Vagina (tissue), 2 donors: Measurements from ENCODE around the gene PTPRD. TPM values are rescaled to one million over a fixed set of nuclear protein-coding genes. Genes with fewer than 3 reads are reported as not detected.

ENCODE experiments used
- DNase-seq, 2 donors: peaks; one replicate each; pipeline ENCODE4 v3.0.0-alpha.2; 2017; ENCODE audit errors: extremely low spot score in 2 of 2
- H3K27ac ChIP-seq: fragments of 200-600 bp; sonication (generic); one replicate; pipeline ENCODE4 v1.5.1; 2019
- H3K27me3 ChIP-seq: fragments of 200-600 bp; sonication (generic); one replicate; pipeline ENCODE4 v1.5.1; 2019
- H3K36me3 ChIP-seq, 2 donors: fragments of 200-600 bp; sonication (generic); one replicate each; pipeline ENCODE4 v1.5.1; 2017 to 2019
- H3K4me1 ChIP-seq: fragments of 200-600 bp; sonication (generic); one replicate; pipeline ENCODE4 v1.5.1; 2019
- H3K4me3 ChIP-seq, 2 donors: fragments of 200-600 bp; sonication (generic); 1 replicate in 1 of 2; 2 replicates in 1 of 2; pipeline ENCODE4 v1.5.1; 2016 to 2019
- H3K9me3 ChIP-seq: fragments of 200-600 bp; sonication (generic); one replicate; pipeline ENCODE4 v1.5.1; 2019
- CTCF ChIP-seq, 3 experiments: fragments of 450-650 bp in 2 of 3; fragments of 200-600 bp in 1 of 3; sonication (generic) in 1 of 3; IDR thresholded peaks; one replicate each; pipeline ENCODE4 v1.5.1; 2017 to 2019; ENCODE audit warnings: antibody characterized with exemption in 3 of 3, mild to moderate bottlenecking in 2 of 3, moderate library complexity in 2 of 3
- POLR2A ChIP-seq, 2 donors: fragments of 450-650 bp; IDR thresholded peaks; one replicate each; pipeline ENCODE4 v1.6.1; 2017; ENCODE audit warnings: antibody characterized with exemption in 2 of 2, mild to moderate bottlenecking in 2 of 2, moderate library complexity in 2 of 2
- POLR2AphosphoS5 ChIP-seq, 2 donors: sonication (generic); formaldehyde crosslinking; IDR thresholded peaks; one replicate each; pipeline ENCODE4 v1.9.0; 2017; ENCODE audit warnings: antibody characterized with exemption in 2 of 2, mild to moderate bottlenecking in 2 of 2, low read depth in 1 of 2; ENCODE audit not compliant: insufficient read depth in 1 of 2
- intact Hi-C: fragments of 100-400 bp; cut with DNase I; formaldehyde crosslinking; loops from one replicate; pipeline ENCODE4 v1.15.1; 2023
- total RNA-seq: library from RNA; depleted of rRNA; stranded (reverse); fragments of >200 nt; gene quantifications from one replicate; pipeline ENCODE4 v1.2.3, GENCODE V29; 2016

Gene PTPRD
- total RNA-seq, 1 donor from 2014 or later: 10.3 TPM

- Histone ChIP-seq H3K27me3 (no peaks in the 10 kb centered on the region), H3K4me1 (no peaks in the 10 kb centered on the region), H3K9me3 (no peaks in the 10 kb centered on the region), H3K27ac (no peak overlapping the region), H3K36me3 (no peaks in the 10 kb centered on the region), H3K4me3 (no peak overlapping the region)
- intact Hi-C loops: no loop called here
- TF ChIP-seq CTCF (IDR thresholded peaks at IDR 0.05) (no peak), POLR2AphosphoS5 (IDR thresholded peaks at IDR 0.05; ENCODE audit: insufficient read depth in 1 of 2, low read depth in 1 of 2) (no peak), POLR2A (IDR thresholded peaks at IDR 0.05) (no peak)
- no peak for DNase-seq
Measured at GRCh38 chr9:8570776-8571175, 2042.0 kb downstream of the PTPRD start.

- TF ChIP-seq POLR2AphosphoS5 (IDR thresholded peaks at IDR 0.05; ENCODE audit: insufficient read depth in 1 of 2, low read depth in 1 of 2): no peak
- no peak for TF ChIP-seq POLR2A (IDR thresholded peaks at IDR 0.05)
- no peak for TF ChIP-seq CTCF (IDR thresholded peaks at IDR 0.05)
- Histone ChIP-seq H3K4me3 (no peak overlapping the region), H3K4me1 (no peaks in the 10 kb centered on the region), H3K27ac (no peak overlapping the region), H3K27me3 (no peaks in the 10 kb centered on the region), H3K9me3 (no peaks in the 10 kb centered on the region), H3K36me3 (no peaks in the 10 kb centered on the region)
- DNase-seq: no peak
- intact Hi-C loops: no loop called here
Measured at GRCh38 chr9:8569823-8570222, 2043.0 kb downstream of the PTPRD start.

GRCh38 chr9:8567963-8568579 lies 2044.7 kb downstream of the PTPRD start:
- H3K27me3 ChIP-seq: no peaks in the 10 kb centered on the region
- H3K27ac ChIP-seq: no peak overlapping the region
- H3K4me3 ChIP-seq: no peak overlapping the region
- no peak for DNase-seq
- no peaks in the 10 kb centered on the region for H3K36me3 ChIP-seq
- intact Hi-C loops: no loop called here
- no peaks in the 10 kb centered on the region for H3K9me3 ChIP-seq
- no peaks in the 10 kb centered on the region for H3K4me1 ChIP-seq
- TF ChIP-seq POLR2A (IDR thresholded peaks at IDR 0.05): no peak
- no peak for TF ChIP-seq CTCF (IDR thresholded peaks at IDR 0.05)
- no peak for TF ChIP-seq POLR2AphosphoS5 (IDR thresholded peaks at IDR 0.05; ENCODE audit: insufficient read depth in 1 of 2, low read depth in 1 of 2)

- Histone ChIP-seq H3K4me3 (no peak overlapping the region), H3K9me3 (no peaks in the 10 kb centered on the region), H3K27me3 (no peaks in the 10 kb centered on the region), H3K4me1 (no peaks in the 10 kb centered on the region), H3K36me3 (no peaks in the 10 kb centered on the region), H3K27ac (no peak overlapping the region)
- intact Hi-C loops: no loop called here
- TF ChIP-seq POLR2AphosphoS5 (IDR thresholded peaks at IDR 0.05; ENCODE audit: insufficient read depth in 1 of 2, low read depth in 1 of 2): no peak
- DNase-seq: no peak
Measured at GRCh38 chr9:8564960-8565359, 2047.8 kb downstream of the PTPRD start.

DNA sequence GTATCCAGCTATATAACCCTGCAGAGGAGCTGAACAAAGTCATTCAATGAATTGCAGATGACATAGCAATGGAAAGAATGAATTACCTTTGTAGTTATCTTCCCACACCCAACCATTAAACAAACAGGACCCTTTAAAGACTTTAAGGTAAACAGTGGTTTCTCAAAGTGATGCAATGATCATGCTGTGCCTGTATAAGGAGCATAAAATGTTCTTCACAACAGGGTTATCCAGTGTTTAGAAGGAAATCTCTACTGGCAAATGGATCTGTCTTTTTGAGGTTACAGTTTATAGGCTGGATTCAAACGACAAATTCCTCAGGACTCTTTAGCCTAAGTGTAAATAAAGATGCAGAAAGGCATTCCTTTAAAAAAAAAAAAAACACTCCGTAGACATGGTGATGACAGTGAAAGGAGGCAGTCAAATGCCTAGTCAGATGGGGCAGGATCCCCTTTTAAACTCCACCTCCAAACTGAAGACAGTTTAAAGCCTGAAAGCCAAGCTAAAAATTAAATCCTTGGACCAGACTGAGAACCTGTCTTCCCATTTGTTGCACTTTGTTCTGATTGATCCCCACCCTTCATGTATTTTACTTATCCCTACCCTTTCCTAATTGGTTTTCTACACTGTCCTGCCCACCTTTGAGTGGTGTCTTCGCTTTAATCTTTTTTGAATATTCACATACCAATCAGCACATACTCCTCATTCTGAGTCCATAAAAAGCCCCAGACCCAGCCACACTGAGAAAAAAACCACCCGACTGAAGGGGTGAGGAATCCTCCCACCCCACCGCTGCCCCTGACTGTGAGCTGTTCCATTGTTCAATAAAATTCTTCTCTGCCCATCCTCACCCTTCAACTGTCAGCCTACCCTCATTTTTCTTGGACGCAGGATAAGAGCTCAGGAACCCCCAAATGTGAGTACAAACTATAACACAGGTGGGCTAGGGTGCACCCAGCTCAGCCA lies 2052.0 kb downstream of the PTPRD start:
- Histone ChIP-seq H3K4me3 (no peak overlapping the region), H3K27me3 (no peaks in the 10 kb centered on the region), H3K4me1 (peaks cover 2% of the 10 kb centered on the region), H3K27ac (no peak overlapping the region), H3K9me3 (no peaks in the 10 kb centered on the region), H3K36me3 (no peaks in the 10 kb centered on the region)
- intact Hi-C loops: no loop called here
- DNase-seq: no peak
- no peak for TF ChIP-seq POLR2A (IDR thresholded peaks at IDR 0.05)
- TF ChIP-seq CTCF (IDR thresholded peaks at IDR 0.05): no peak
- TF ChIP-seq POLR2AphosphoS5 (IDR thresholded peaks at IDR 0.05; ENCODE audit: insufficient read depth in 1 of 2, low read depth in 1 of 2): no peak
